ENCODE measurements around the gene HMCN2.

Gene HMCN2

DNA sequence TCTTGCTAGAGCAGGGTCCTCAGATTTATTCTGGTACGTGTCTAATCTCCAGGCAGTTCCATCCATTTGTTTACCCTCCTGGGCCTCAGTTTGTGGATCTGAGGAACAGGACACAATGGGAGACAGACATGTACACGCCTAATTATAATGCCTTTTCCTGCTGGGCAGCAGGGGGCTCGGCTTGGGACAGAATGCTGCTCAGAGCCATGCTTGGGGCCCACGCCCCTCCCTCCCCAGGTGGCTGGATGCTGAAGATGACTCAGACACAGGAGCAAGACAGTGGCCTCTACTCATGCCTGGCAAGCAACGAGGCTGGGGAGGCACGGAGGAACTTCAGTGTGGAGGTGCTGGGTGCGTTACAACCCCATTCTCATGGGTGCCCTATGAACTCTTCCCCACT is 106.5 kb downstream of the HMCN2 start:
- no peak for DNase-seq

DNA sequence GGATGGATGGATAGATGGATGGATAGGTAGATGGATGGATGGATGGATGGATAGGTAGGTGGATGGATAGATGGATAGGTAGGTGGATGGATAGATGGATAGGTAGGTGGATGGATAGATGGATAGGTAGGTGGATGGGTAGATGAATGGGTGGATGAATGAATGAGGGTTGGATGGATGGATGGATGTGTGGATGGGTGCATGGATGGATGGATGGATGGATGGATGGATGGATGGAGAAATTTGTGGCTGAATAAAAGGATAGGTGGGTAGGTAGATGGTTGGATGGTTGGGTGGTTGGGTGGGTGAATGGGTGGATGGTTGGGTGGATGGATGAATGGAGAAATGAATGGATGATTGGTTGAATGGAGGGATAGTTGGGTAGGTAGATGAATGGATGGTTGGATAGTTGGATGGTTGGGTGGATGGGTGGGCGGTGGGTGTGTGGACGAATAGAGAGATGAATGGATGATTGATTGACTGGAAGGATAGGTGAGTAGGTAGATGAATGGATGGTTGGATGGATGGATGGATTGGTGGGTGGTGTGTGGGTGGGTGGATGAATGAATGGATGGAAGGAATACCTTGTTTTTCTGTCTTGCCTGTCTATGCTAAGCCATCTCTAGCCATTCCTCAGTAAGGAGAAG is 108.2 kb downstream of the HMCN2 start:
- DNase-seq = no peak

- DNase-seq = no peak
Observed at GRCh38 chr9:130377612-130378011, 112.1 kb downstream of the HMCN2 start.

GRCh38 chr9:130378875-130379648 is 113.5 kb downstream of the HMCN2 start:
- no peak for DNase-seq

DNA sequence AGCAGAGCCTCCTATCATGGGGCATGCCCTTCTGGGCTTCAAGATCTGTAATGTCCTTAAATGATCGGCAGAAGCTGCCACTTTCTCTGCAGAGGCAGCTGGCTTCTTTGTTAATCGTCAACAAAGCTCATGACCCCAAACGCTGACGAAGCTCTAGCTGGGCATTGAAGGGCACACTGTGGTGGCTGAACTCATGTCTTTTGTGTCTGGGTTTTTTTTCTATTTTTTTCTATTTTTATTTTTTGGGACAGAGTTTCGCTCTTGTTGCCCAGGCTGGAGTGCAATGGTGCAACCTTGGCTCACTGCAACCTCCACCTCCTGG is 114.0 kb downstream of the HMCN2 start:
- DNase-seq = no peak

GRCh38 chr9:130380920-130381469 is 115.4 kb downstream of the HMCN2 start:
- DNase-seq = no peak

DNA sequence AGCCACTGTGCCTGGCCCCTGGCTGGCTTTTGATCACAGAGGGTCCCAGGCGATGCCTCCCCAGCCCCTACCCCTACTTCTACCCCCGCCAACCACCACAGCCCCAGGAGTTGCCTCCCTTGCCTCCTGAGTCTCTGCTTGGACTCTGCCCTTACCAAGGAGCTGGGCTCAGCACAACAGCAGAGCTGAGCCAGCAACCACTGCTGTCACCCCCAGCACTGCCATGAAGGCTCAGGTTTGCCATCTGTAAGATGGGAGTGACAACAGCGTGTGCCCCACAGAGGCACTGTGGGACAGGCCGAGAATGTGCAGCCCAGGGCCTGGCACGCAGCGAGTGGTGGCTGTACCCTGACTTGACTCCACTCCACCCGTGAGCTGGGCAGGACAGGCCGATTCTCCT is 116.1 kb downstream of the HMCN2 start:
- no peak for DNase-seq

- no peak for DNase-seq
Observed at GRCh38 chr9:130382096-130382495, 116.5 kb downstream of the HMCN2 start.

DNA sequence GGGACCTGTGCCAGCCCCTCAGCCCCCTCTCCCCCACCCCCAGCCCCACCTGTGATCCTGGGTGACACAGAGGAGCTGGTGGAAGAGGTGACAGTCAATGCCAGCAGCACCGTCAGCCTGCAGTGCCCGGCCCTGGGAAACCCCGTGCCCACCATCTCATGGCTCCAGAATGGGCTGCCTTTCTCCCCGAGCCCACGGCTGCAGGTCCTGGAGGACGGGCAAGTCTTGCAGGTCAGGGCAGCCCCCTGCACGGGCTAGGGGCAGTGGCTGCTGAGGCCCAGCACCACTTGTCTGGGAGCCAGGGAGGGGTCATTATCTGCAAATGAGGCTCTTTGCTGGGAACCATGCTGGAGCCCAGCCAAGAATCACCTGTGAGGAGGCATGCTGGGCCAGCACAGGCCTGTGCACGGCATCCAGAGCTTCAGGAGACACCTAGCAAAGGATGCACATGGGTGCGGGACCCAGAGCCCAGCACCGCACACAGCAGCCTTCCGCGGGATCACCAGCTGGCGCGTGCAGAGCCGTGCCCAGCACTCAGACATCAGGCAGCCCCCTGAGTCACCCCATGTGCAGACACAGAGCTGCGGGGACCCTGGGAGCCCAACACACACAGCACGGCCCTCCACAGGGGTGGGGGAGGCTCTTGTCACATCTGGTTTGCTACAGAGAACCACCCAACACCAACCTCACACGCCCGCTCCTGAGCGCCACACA is 117.2 kb downstream of the HMCN2 start:
- DNase-seq = no peak

GRCh38 chr9:130383350-130383715 is 117.8 kb downstream of the HMCN2 start:
- no peak for DNase-seq

- DNase-seq = no peak
Observed at GRCh38 chr9:130383979-130384676, 118.6 kb downstream of the HMCN2 start.

GRCh38 chr9:130385257-130385656 is 119.7 kb downstream of the HMCN2 start:
- no peak for DNase-seq

GRCh38 chr9:130387398-130387797 is 121.8 kb downstream of the HMCN2 start:
- DNase-seq = no peak

- DNase-seq = no peak
Observed at GRCh38 chr9:130387905-130388304, 122.3 kb downstream of the HMCN2 start.

- no peak for DNase-seq
Observed at GRCh38 chr9:130390390-130390789, 124.8 kb downstream of the HMCN2 start.

DNA sequence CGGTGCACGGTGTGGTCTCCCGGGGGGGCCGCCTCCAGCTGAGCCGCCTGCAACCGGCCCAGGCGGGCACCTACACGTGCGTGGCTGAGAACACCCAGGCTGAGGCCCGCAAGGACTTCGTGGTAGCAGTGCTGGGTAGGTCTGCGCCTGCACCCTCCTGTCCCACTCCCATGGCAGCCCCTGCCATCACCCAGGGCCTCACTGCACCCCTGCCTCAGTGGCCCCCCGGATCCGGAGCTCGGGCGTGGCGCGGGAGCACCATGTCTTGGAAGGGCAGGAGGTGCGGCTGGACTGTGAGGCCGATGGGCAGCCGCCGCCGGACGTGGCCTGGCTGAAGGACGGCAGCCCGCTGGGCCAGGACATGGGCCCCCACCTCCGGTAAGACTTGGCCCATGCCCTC is 125.4 kb downstream of the HMCN2 start:
- no peak for DNase-seq

DNA sequence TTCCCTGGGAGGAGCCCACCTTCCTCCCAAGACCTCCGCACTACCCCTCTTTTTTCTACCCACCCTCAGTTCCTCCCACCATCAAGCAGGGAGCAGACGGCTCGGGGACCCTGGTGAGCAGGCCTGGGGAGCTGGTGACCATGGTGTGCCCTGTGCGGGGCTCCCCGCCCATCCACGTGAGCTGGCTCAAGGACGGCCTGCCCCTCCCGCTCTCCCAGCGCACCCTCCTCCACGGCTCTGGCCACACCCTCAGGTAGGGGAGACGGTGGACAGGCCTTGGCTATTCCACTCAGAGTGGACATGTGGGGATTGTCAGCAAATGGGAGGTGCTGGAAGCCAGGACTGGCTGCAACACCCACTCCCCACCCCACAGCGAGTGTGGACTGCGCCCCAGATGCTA is 126.3 kb downstream of the HMCN2 start:
- no peak for DNase-seq

GRCh38 chr9:130393681-130394071 is 128.1 kb downstream of the HMCN2 start:
- DNase-seq = no peak

DNA sequence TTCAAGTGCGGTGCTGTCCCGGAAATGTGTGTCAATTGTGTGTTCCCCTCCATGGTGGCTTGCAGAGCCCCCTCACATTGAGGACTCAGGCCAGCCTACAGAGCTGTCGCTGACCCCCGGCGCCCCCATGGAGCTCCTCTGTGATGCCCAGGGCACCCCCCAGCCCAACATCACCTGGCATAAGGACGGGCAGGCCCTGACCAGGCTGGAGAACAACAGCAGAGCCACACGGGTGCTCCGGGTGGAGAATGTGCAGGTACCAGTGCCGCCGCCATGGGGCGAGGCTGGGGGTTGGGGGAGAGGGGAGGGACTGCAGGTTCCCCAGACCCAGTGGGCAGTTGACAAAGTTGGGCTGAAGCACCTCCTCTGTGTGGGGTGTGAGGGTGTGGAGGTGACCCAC is 128.8 kb downstream of the HMCN2 start:
- no peak for DNase-seq

DNA sequence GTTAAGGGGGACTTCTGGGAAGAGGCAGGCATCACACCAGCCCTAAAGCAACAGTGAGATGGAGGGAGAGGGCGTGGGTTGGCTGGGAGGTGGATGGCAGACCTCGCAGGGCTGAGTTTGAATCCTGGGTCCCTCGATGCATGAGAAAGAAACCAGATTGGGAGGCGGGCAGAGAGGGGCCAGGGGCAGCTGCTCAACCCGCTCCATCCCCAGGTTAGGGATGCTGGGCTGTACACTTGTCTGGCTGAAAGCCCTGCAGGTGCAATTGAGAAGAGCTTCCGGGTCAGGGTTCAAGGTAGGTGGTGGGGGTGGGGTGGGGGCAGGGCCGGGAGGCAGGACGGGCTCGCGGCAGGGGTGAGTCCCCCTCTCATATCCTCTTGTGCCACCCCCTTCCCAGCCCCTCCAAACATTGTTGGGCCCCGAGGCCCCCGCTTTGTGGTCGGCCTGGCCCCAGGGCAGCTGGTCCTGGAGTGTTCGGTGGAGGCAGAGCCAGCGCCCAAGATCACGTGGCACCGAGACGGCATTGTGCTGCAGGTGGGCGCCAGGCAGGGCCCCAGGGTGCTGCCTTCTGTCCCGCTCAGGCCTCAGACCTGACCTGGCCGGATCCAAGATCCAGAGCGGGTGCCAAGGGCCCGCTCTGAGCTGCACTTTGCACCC is 129.4 kb downstream of the HMCN2 start:
- no peak for DNase-seq

DNA sequence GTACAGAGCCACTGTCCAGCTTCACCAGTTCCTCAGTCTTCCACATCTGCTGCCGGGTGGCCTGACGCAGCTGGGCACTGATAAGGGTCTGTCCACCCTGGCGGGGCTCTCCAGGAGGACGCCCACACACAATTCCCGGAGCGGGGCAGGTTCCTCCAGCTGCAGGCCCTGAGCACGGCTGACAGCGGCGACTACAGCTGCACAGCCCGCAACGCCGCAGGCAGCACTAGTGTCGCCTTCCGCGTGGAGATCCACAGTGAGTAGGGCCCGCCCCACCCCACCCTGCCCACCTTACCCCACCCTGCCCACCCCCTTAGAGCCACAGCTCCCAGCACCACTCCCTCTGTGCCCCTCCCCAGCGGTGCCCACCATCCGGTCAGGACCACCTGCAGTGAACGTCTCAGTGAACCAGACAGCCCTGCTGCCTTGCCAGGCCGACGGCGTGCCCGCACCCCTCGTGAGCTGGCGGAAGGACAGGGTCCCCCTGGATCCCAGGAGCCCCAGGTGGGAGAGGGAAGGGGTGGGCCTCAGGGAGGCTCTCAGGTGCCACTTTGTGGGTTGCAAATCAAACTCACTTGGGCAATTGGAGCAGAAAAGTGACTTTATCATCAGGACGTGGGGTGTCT is 130.4 kb downstream of the HMCN2 start:
- DNase-seq = no peak

GRCh38 chr9:130396581-130396980 is 131.0 kb downstream of the HMCN2 start:
- no peak for DNase-seq

All from suppressor macrophage treated with lipopolysaccharide for 4 hours (primary cell).